ENCODE results near the gene TBC1D19.
A peak's percentile ranks its signal among the peaks of the same experiment; 100 is the strongest.
"Not testable (repeated sequence)": the region's sequence is repeated elsewhere in the genome, so short reads cannot be mapped to it uniquely, and the experiment has no call there.

The TBC1D19 gene, protein sequence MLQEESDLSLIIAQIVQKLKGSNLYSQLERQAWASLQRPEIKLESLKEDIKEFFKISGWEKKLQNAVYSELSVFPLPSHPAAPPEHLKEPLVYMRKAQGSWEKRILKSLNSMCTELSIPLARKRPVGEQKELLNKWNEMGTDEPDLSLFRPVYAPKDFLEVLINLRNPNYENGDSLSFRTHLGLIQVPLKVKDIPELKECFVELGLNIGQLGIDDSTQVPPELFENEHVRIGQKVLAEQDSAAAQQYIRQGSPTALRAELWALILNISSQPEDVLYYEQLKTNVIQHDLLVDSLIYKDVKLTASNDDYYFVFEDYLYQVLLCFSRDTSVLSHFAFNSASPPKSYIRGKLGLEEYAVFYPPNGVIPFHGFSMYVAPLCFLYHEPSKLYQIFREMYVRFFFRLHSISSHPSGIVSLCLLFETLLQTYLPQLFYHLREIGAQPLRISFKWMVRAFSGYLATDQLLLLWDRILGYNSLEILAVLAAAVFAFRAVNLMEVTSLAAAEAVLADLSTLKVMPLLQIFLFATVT

DNA sequence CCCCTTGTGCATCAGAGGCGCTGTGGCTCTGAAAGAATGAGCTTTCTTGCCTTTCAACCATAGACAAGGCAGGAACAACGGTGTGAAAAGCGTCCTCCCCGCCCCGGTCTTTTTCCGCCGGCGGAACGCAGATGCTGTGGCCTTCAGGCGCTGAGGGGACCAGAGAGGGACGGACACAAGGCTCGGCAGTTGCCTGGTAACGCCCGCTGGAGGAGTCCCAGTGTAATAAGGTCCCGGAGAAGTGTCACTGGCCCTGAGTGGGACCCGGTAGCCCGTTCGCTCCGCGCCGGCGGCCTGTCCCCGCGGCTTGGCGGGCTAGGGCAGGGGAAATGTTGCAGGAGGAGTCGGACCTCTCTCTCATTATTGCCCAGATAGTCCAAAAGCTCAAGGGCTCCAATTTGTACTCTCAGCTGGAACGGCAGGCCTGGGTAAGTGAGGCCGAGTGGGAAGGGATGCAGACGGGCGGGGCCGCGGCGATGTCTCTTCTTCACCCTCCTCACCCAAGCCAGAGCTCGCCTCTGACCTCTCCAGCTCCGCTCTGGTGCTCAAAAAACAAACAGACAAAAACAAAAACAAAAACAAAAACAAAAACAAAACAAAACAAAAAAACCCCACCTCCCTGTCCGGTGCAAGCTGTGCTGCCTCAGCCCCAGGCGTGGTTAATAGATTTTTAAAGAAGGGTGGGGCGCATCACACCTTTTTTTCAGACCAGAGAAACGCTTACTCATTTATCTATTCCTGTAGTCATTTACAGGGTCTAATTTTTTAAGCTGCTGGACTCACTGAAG, at the start of gene TBC1D19:
Gene TBC1D19, plus strand, starts transcription at position 220 of the 788 bp plus-strand sequence. Its CDS starts 110 bp downstream, at position 330.
- peak; percentile 96 for DNase-seq

DNA sequence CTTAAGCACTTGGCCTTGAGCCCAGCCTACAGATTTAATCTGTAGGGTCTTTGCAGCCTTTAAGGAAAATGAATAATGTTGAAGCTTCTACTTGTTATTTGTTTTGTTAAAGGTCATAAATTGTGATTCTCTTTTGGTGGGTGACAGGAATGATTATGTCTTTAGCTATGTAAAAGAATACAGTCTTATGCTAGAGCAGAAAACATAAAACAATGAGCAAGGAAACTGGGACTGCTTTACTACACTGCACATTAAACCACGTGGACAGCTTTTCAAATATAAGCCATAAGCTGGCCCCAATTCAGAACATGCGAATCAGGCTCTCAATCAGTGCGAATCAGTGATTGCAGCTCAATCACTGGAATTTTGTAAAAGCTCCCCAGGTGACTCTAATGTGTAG, 40.9 kb upstream of the TBC1D19 start:
- no peak for DNase-seq

DNA sequence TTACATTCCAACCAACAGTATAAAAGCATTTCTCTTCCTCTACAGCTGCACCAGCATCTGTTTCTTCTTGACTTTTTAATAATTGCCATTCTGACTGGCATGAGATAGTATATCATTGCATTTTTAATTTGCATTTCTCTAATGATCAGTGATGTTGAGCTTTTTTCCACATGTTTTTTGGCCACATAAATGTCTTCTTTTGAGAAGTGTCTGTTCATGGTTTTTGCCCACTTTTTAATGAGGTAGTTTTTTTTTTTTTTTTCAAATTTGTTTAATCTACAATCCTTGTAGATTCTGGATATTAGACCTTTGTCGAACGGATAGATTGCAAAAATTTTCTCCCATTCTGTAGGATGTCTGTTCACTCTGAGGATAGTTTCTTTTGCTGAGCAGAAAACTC, 39.5 kb upstream of the TBC1D19 start:
- DNase-seq = no peak

DNA sequence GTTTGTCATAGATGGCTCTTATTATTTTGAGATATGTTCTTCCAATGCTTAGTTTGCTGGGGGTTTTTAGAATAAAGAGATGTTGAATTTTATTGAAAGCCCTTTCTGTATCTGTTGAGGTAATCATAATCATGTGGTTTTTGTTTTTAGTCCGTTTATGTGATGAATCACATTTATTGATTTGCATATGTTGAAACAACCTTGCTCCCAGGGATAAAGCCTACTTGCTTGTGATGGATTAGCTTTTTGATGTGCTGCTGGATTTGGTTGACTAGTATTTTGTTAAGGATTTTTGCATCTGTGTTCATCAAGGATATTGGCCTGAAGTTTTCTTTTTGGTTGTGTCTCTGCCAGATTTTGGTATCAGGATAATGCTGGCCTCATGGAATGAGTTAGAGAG, 35.5 kb upstream of the TBC1D19 start:
- DNase-seq = not testable (repeated sequence)

DNA sequence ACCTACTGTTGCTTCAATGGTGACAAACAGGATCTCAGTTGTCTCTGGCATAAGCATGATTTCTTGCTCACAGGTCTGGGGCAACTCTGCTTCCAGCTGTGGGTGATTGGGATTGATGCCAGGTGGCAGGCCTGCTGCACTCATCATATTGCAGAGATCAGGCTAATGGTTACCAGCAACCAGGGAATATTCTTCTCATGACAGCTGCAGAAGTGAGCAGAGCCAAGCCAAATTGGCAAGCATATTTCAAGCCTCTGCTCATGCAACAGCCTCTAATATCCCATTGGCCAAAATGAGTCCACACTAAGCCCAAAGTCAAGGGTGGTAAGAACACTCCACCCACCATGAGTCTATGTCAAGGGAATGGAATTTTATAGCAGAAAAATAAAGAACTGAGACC, 26.7 kb upstream of the TBC1D19 start:
- no peak for DNase-seq

DNA sequence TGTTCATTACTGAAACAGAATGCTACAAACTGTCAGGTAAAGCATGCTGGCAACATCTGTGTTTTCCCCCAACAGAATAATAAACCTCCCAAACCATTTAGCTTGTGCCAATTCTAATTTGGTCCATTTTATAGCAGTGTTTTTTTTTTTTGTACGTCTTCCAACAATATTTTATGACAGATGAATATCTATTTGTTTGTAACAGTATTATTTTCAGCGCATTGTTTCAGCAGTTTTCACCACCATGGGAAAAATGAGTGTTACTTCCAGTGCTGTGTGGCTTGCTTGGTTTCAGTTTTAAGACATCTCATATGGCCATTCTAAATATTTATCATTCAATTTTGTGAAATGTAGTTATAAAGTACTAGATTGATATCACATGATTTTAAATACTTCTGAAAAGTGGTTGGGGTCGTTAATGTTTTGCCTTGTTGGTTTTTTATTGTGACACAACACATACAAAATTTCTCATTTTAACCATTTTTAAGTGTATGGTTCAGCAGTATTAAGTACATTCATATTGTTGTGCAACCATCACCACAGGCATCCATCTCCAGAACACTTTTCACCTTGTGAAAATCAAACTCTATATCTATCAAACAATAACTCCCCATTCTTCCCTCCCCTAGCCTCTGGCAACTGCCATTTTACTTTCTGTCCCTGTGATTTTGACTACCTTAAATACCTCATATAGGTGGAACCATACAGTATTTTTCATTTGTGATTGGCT, 25.6 kb upstream of the TBC1D19 start:
- no peak for DNase-seq

DNA sequence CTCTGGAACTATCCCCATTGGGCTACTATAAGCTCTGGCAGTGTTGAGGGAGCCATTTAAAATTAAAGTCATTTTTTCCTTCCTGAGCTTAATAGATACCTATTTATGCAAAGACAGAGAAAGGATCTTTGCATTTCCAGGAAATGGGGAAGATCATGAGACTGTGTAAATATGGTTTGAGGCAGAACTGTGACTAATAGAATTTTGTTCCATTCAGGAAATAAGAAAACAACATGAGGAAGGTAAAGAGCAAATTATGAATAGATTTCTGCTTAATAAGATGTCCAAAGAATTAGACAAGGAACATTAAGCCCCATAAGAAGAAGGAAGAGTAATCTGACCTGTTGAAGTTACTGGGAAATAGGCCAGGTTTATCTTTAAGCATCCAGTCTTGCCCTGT, 17.8 kb upstream of the TBC1D19 start:
- DNase-seq = no peak

DNA sequence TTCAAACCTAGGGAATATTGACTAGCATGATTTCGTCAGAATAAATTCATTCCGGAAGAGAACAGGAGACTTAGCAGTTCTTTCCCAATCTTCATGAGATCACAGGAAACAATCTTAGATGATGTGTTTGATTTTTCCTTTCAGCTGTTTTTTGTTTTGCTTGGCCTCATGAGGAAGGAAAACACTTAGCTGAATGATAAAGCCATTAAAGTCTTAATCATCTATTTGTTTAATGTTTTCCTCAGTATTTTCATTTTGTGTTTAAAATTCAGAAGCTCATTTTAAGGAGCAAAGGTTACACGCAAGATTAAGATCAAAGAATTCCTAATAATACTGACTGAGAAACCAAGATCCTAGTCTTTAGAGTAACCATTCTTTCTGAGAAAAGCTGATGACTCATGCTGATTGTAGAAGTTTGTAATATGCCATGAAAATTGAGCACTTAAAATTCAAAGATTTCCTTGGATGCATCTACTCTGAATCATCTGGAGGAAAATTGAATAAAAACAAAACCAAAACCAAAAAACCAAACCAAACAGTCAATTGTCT, 15.4 kb upstream of the TBC1D19 start:
- no peak for DNase-seq

DNA sequence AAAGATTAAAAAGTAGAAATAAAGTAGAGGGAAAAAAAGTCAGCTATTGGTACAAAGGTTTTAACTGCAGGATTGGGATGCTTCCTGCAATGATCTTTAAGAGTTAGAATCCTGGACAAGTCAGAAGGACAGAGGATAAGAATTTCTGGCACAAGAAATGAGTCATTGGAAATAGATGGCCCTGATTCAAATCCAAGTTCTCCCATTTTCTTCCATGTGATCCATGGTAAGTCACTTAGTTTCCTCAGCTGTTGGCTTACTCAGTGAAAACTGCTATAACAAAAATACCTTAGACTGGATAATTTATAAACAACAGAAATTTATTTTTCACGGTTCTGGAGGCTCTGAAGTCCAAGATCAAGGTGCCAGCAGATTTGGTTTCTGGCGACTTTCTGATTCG, 13.3 kb upstream of the TBC1D19 start:
- DNase-seq = no peak

DNA sequence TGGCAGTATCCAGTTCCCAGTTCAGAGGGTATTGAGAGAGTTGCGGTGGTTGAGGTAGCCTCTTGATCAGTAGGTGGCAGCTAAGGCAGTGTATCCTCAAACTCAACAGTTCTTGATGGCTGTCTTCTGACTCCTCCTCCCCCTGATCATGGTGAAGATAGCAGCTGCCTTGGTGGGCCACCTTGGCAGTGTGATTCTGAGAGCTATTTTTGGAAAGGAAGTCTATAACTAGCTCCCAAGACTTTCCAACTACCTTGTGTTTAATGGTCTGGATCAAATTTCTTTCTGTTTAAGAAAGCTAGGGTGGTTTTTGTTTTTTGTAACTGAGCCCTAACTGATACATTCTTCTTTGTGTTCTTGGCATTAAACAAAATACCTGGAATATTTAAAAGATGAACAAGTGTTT, 10.5 kb upstream of the TBC1D19 start:
- DNase-seq = no peak

DNA sequence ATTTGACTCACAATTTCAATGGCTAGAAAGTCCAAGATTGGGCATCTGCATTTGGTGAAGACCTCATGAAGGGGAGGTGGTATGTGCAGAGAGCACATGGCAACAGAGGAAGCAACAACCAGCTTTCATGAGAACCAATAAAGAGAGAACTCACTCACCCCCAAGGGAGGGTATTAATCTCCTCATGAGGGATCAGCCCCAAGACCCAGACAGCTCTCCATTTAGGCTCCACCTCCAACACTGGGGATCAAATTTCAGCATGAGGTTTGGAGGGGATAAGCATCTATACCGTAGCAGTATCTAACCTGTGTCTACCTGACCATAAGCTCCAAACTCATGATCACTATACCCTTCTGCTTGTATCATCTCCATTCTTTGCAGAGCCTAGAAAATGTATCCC, 9.3 kb upstream of the TBC1D19 start:
- no peak for DNase-seq

DNA sequence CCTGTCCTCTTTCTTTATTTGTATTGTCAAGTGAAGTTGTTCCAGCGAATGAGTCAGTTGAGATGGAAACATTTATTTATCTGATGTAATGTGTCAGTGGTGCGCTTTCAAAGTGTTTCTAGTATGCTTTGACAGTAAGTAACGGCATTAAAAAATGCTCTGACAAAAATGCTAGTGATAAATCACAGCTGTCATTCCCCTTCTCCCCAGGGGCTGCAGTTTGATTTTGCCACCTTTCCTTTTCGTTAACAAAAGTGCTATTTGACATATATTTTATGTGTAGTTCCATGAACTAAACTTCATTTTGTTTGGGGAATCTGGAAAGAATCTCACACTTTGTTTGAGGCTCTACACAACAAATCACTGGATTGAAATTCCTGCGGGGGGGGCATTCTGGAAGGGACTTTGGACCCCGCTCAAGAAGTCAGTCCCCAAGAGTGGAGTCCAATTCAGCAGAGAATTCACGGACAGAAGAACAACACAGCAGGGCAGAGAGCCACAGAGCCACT, 7.6 kb upstream of the TBC1D19 start:
- DNase-seq = no peak

DNA sequence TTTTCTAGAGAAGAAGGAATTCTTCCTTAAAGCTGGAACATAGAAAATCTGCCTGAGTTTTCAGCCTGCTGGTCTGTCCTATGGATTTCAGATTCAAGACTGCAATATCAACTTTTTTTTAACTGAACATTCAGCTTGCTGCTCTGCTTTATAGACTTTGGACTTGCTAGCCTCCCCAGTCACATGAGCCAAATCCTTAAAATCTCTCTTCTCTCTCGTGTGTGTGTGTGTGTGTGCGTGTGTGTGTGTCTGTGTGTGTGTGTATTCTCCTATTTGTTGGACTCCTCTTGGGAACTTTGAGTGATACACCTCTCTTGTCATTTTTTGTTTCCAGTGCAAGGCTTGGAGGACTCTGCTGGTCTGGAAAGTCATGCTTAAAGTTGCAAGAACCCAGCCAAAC, 6.8 kb upstream of the TBC1D19 start:
- no peak for DNase-seq

DNA sequence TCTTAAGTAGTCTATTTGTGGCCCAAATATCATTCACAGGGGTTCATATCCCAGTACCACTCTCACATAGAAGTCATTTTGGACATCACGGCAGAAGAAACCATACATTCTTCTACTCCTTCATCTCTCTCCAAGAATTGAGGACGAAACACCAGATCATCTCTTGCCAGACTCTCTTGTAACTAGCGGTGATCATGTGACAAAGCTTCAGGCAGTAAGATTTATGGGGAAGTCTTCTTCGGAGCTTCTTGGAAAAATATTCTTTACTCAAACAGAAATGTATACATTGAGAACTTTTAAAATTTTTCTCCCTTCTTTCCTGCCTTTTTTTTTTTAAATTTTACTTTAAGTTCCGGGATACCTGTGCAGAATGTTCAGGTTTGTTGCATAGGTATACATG, 4.7 kb upstream of the TBC1D19 start:
- DNase-seq = no peak

DNA sequence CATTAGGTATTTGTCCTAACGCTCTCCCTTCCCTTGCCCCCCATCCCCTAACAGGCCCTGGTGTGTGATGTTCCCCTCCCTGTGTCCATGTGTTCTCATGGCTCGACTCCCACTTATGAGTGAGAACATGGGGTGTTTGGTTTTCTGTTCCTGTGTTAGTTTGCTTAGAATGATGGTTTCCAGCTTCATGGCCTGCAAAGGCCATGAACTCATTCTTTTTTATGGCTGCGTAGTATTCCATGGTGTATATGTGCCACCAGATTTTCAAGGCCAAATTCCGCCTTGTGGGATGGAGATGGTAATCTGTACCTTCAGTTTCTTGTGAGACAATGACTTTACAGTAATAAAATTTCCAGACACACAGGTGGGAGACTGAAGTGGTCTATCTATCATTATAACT, 2.5 kb upstream of the TBC1D19 start:
- not testable (repeated sequence) for DNase-seq

DNA sequence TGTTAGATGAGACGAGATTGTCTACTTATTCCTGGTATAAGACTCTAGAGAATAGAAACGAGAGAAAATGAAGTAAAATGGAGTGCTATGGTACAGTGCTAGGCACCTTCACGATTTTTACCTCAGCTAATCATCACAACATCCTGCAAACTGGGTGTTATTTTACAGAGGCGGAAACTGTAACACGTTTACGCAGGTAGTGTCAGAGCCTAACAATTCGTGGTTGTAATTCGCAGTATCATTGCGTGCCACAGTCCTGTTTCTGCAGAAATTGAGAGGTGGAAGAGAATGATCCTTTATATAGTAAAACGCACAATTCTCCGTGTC, 383 bp upstream of the TBC1D19 start:
- DNase-seq = no peak

DNA sequence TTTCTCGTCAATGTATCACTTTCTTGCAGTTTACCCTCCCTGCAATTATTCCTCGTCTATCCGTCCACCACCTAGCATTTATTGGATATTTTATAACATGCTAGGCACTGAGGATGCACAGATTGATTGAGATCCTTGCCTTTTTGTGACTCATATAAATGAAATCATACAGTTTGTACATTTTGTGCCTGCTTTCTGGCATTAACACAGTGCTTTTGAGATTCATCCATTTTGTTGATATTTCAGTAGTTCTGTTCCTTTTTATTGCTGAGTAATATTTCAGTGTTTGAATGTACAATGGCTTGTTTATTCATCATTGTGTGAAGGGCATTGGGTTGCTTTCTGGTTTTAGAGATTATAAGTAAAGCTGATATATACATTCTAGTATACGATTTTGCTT, 841 bp downstream of the TBC1D19 start:
- DNase-seq = no peak

DNA sequence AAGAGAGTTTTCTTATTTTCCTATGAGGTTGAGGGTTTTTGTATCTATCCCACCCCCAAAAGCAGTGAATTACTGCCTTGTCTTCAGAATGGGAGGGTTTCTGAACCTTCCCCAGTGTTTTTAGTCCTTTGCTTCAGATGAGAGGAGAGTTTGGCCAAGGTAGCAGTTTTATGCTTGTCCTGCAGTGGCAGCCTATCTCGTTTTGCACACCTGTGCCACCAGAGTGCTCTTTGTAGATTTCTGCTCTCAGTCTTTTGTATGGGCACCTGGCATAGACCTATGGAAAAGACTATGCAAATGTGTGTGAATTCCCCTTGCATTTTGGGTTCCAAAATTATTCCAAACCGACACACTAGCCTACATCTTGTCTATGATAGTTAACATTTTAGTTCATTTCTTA, 5.8 kb downstream of the TBC1D19 start:
- no peak for DNase-seq

DNA sequence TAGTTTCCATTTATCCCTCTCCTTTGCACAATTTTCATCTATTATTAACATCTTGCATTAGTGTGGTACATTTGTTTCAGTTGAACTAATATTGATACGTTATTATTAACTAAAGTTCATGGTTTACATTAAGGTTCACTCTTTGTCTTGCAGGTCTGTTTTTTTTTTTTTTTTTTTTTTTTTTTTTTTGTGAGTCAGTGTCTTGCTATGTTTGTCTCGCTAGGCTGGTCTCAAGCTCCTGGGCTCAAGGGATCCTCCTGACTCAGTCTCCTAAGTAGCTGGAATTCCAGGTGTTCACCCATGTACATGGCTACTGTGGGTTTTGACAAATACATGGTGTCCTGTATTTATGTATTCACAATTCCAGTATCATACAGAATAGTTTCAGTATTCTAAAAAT, 6.8 kb downstream of the TBC1D19 start:
- no peak for DNase-seq

DNA sequence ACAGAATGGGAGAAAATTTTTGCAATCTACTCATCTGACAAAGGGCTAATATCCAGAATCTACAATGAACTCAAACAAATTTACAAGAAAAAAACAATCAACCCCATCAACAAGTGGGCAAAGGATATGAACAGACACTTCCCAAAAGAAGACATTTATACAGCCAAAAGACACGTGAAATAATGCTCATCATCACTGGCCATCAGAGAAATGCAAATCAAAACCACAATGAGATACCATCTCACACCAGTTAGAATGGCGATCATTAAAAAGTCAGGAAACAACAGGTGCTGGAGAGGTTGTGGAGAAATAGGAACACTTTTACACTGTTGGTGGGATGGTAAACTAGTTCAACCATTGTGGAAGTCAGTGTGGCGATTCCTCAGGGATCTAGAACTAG, 9.7 kb downstream of the TBC1D19 start:
- not testable (repeated sequence) for DNase-seq

DNA sequence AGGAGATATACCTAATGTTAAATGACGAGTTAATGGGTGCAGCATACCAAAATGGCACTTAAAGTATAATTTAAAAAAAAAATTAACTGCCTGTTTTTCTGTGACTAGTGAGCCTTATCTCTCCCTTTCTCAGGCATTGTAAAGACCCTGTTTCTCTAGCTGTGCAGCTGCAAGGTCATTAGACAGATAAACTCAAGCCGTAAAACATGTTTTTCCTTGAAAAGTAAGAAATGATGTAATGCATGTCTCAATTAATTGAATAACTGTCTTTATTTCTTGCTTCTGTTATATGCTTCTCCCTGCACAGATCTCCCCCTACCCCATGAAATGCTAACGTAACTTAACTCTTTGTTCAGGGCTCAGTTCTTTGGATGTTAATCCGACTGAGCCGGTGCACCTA, 10.5 kb downstream of the TBC1D19 start:
- no peak for DNase-seq

DNA sequence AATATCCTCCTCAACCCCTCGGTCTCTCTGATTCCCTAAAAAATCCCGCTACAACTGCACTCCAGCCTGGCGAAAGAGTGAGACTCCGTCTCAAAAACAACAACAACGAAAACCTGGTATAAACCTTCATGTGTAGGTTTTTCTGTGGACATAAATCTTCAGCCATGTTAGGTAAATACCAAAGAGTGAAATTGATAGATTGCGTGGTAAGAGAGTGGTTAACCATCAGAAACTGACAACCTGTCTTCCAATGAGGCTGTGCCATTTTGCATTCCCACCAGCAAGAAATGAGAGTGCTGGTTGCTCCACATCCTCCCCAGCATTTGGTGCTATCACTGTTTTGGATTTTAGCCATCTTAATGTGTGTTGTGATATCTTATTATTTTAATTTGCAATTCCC, 10.9 kb downstream of the TBC1D19 start:
- no peak for DNase-seq

DNA sequence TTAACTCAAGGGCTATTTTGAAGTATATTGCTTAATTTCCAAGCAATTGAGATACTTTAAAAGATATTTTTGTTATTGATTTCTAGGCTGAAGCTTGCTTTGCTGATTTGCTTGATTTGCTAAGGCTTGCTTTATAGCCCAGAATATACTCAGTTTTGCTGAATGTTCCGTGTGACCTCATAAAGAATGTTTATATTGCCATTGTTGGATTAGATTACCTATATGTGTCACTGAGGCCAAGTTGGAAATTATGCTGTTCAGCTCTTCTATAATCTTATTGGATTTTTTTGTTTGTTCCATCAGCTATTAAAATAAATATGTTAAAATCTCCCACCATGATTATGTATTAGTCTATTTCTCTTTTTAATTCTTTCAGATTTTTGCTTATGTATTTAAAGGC, 13.0 kb downstream of the TBC1D19 start:
- DNase-seq = no peak
